ENCODE results near the gene HBA1. TPM values are rescaled to one million over a fixed set of nuclear protein-coding genes. Genes with fewer than 3 reads are reported as not detected.

HBA1 gene
- total and polyA plus RNA-seq, 2 of the 8 experiments (the other 6 are each of a cell fraction or from before 2014, with no cell fraction given): 2.3 TPM

- peak overlapping the region; percentile 64 to 78 for H3K4me2 ChIP-seq (ENCODE audit: insufficient read depth in 1 of 2, low read depth in 2 of 2, low read length in 2 of 2)
- H2AFZ ChIP-seq (ENCODE audit: low read length): no peak overlapping the region
- no peak overlapping the region for H3K56ac ChIP-seq (replicated peaks; ENCODE audit: insufficient read length, low read depth, low read length)
- 0 out of 2 replicates have a peak overlapping the region, but pooled peaks have one; percentile 29 for H2BK15ac ChIP-seq (ENCODE audit: low read length)
- WGBS, 2 experiments (ENCODE audit: extremely low coverage in 1 of 2, insufficient coverage in 1 of 2, insufficient read length in 1 of 2, insufficient replicate concordance in 2 of 2, low coverage in 1 of 2, low lambda C conversion rate in 2 of 2, missing lambda C conversion rate in 1 of 2): 12% methylated on average over 36 of the region's 45 CpGs; no CpG with 5 or more reads in 1 of the 2 experiments
- H3K18ac ChIP-seq (ENCODE audit: extremely low read depth, low read length): peak overlapping the region; percentile 1; the same call in 1 of the 2 replicates
- DNase-seq (ENCODE audit: low read depth in 1 of 2, low spot score in 2 of 2): no peak
- FAIRE-seq: no peak
- H4K91ac ChIP-seq (replicated peaks; ENCODE audit: insufficient read length, low read length): no peak overlapping the region
- no peak overlapping the region for H3K4ac ChIP-seq (replicated peaks; ENCODE audit: insufficient read length, low read depth, low read length)
- H3K4me1 ChIP-seq (replicated peaks in 1 of 4; ENCODE audit: control insufficient read depth in 3 of 4, insufficient read depth in 4 of 4, low read length in 3 of 4): peaks cover 0 to 20% (median 16%) of the 10 kb centered on the region in 4 experiments; a peak in 6 of 7 replicates
- H3K23ac ChIP-seq (ENCODE audit: insufficient read length): no peak overlapping the region
- H2BK5ac ChIP-seq (ENCODE audit: low read depth, low read length): no peak overlapping the region
- no peak overlapping the region for H4K5ac ChIP-seq (ENCODE audit: insufficient read length, low read depth, low read length)
- no peak overlapping the region for H3K27ac ChIP-seq (ENCODE audit: low read depth, low read length)
- ChIA-PET CTCF (ENCODE audit: partially characterized antibody) (interaction anchor here (1.0 to 5.6 kb wide), 6 partner anchors 11 to 104 kb away, joined by 3 to 24 read pairs (median 6); no protein-coding TSS in a partner anchor), POLR2A (ENCODE audit: partially characterized antibody) (interaction anchor here (1.2 to 5.0 kb wide), 3 partner anchors 9 to 15 kb away, joined by 3 to 29 read pairs (median 16); partner anchors contain the start of gene HBQ1)
- H2BK120ac ChIP-seq (replicated peaks; ENCODE audit: low read depth, low read length): no peak overlapping the region
- H3K79me1 ChIP-seq (ENCODE audit: low read depth, low read length): no peaks in the 10 kb centered on the region
- no peaks in the 10 kb centered on the region for H3K9me3 ChIP-seq (ENCODE audit: insufficient read depth in 2 of 2, low read depth in 1 of 2, low read length in 1 of 2)
- H4K8ac ChIP-seq (ENCODE audit: extremely low read depth, insufficient read depth, low read length): no peak overlapping the region
- peaks cover 0 to 9% (median 0%) of the 10 kb centered on the region in 4 experiments; a peak in 2 of 8 replicates for H3K36me3 ChIP-seq (ENCODE audit: control insufficient read depth in 2 of 4, insufficient read depth in 4 of 4, low read length in 3 of 4)
- H3K9ac ChIP-seq (replicated peaks in 1 of 4; ENCODE audit: extremely low read depth in 1 of 4, low read depth in 3 of 4, low read length in 3 of 4): no peak overlapping the region
- H2BK20ac ChIP-seq (ENCODE audit: low read length): no peak overlapping the region; the same call in 1 of the 2 replicates
- H2BK12ac ChIP-seq (ENCODE audit: low read depth, low read length): peak overlapping the region; percentile 50; the same call in 1 of the 2 replicates
- no peak overlapping the region for H3K14ac ChIP-seq (ENCODE audit: insufficient read length)
- H2AK5ac ChIP-seq (ENCODE audit: low read depth, low read length): no peak overlapping the region
- peaks cover 2 to 8% of the 10 kb centered on the region in 2 experiments for H4K20me1 ChIP-seq (replicated peaks in 1 of 2; ENCODE audit: control insufficient read depth in 1 of 2, insufficient read depth in 2 of 2, low read length in 2 of 2)
- peaks cover 10% of the 10 kb centered on the region; the same call in 1 of the 2 replicates for H3K23me2 ChIP-seq (ENCODE audit: low read depth, low read length)
- H3K27me3 ChIP-seq (replicated peaks in 1 of 4; ENCODE audit: control insufficient read depth in 3 of 4, extremely low read depth in 1 of 4, insufficient read depth in 3 of 4, low read length in 3 of 4): peaks cover 43 to 72% (median 66%) of the 10 kb centered on the region in 4 experiments
- H3K4me3 ChIP-seq (ENCODE audit: extremely low read depth in 1 of 4, insufficient read depth in 2 of 4, low read depth in 3 of 4, low read length in 4 of 4): peak overlapping the region in 3 of 4 experiments; percentile 16 to 59 (median 24); a peak in 6 of 8 replicates
- H3K79me2 ChIP-seq (ENCODE audit: control insufficient read depth in 1 of 2, insufficient read depth in 2 of 2, low read length in 2 of 2): no peaks in the 10 kb centered on the region
- 0 out of 2 replicates have a peak, but pooled peaks have one; percentile 13 for TF ChIP-seq E2F6 (IDR thresholded peaks at IDR 0.05)
Observed at GRCh38 chr16:166375-167121, 9.9 kb upstream of the HBA1 start.
